Testis (tissue), 3 donors: Measurements from ENCODE around the gene PTPRG. TPM values are rescaled to one million over a fixed set of nuclear protein-coding genes. Genes with fewer than 3 reads are reported as not detected.

ENCODE experiments used
- DNase-seq: peaks from one replicate; pipeline ENCODE4 v3.0.0-alpha.2; 2019
- H3K27ac ChIP-seq, 2 donors: fragments of 200-600 bp; sonication (generic); one replicate each; pipeline ENCODE4 v1.5.1; 2019
- H3K27me3 ChIP-seq: fragments of 200-600 bp; sonication (generic); one replicate; pipeline ENCODE4 v1.5.1; 2019
- H3K36me3 ChIP-seq: fragments of 200-600 bp; sonication (generic); one replicate; pipeline ENCODE4 v1.5.1; 2017; ENCODE audit warnings: low read depth; ENCODE audit errors: missing control alignments
- H3K4me1 ChIP-seq: fragments of 200-600 bp; sonication (generic); one replicate; pipeline ENCODE4 v1.5.1; 2019
- H3K4me3 ChIP-seq, 2 donors: fragments of 200-600 bp; sonication (generic); one replicate each; pipeline ENCODE4 v1.5.1; 2017 to 2019
- H3K9me3 ChIP-seq: fragments of 200-600 bp; sonication (generic); one replicate; pipeline ENCODE4 v1.5.1; 2017
- POLR2A ChIP-seq: fragments of 450-650 bp; IDR thresholded peaks from one replicate; pipeline ENCODE4 v1.6.1; 2017; ENCODE audit warnings: antibody characterized with exemption, mild to moderate bottlenecking, moderate library complexity
- WGBS, 2 donors: methylation state at CpG; one replicate each; pipeline ENCODE4 v1.1.5; 2018; 5-methylcytosine and 5-hydroxymethylcytosine counted together
- intact Hi-C: fragments of 100-400 bp; cut with DNase I; formaldehyde crosslinking; loops from one replicate; pipeline ENCODE4 v1.15.1; 2023; ENCODE audit warnings: low total_unique reads
- polyA plus RNA-seq: library from polyadenylated mRNA; stranded (reverse); fragments of 350-450 nt; fragmentation: Illumina TruSeq; extraction: RNeasy Lipid Tissue Mini Kit (QIAGEN cat#74804); gene quantifications from one replicate; pipeline ENCODE4 v1.2.3, GENCODE V29; 2014; ENCODE audit warnings: low read depth, low replicate concordance; ENCODE audit not compliant: insufficient read depth
- total RNA-seq, 2 donors: library from RNA; depleted of rRNA; stranded (reverse); fragments of >200 nt; gene quantifications; one replicate each; pipeline ENCODE4 v1.2.3, GENCODE V29; 2016
- TF ChIP-seq, protein P1 (sequence below), 3 experiments: fragments of 450-650 bp in 2 of 3; fragments of 200-600 bp in 1 of 3; sonication (generic) in 1 of 3; IDR thresholded peaks; one replicate each; pipeline ENCODE4 v1.5.1; 2016 to 2019; ENCODE audit warnings: antibody characterized with exemption in 3 of 3, mild to moderate bottlenecking in 2 of 3, moderate library complexity in 1 of 3

Gene PTPRG
- total and polyA plus RNA-seq, 3 donors from 2014 or later = 26.3 to 107 (median 75.4) TPM

DNA sequence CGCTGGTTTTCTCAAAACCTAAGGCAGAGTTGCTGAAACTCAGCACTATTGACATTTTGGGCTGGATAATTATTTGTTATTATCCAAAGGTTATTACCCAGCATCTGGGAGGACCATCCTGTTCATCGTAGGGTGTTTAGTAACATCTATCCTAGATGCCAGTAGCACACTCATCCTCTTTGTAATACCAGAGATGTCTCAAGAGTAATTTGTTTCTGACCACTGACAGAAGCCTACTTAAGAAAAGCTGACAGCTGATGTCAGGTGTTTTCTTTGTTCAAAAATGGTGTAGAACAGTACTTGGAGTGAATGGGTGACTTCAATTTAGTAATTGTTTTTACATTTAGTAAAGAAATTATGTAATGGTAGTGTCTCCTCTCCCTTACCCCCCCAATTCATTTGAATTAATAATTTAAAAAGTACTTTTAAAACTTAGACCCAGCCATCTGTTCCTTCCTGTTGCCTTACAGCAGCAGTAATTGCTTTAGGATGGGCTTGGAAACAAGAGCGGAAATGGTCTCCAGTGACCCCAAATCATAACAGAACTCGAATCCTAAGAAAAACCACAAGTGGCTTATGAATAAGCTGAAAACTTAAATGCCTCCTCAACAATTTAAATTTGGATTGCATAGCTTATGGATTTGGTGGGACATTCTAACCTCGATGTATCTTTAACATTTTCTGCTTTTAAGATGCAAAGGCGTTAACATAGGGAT, 105.4 kb downstream of the PTPRG start:
- Histone ChIP-seq H3K27ac (no peak overlapping the region), H3K4me3 (no peak overlapping the region), H3K36me3 (no peaks in the 10 kb centered on the region), H3K4me1 (peaks cover 7% of the 10 kb centered on the region), H3K27me3 (no peaks in the 10 kb centered on the region), H3K9me3 (no peaks in the 10 kb centered on the region)
- DNase-seq = no peak
- TF ChIP-seq, protein P1, sequence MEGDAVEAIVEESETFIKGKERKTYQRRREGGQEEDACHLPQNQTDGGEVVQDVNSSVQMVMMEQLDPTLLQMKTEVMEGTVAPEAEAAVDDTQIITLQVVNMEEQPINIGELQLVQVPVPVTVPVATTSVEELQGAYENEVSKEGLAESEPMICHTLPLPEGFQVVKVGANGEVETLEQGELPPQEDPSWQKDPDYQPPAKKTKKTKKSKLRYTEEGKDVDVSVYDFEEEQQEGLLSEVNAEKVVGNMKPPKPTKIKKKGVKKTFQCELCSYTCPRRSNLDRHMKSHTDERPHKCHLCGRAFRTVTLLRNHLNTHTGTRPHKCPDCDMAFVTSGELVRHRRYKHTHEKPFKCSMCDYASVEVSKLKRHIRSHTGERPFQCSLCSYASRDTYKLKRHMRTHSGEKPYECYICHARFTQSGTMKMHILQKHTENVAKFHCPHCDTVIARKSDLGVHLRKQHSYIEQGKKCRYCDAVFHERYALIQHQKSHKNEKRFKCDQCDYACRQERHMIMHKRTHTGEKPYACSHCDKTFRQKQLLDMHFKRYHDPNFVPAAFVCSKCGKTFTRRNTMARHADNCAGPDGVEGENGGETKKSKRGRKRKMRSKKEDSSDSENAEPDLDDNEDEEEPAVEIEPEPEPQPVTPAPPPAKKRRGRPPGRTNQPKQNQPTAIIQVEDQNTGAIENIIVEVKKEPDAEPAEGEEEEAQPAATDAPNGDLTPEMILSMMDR (IDR thresholded peaks at IDR 0.05) = no peak
- TF ChIP-seq POLR2A = no peak
- 87 to 93% methylated on average over 6 of the region's 6 CpGs for WGBS, 2 donors
- intact Hi-C loops = no loop called here

- no peak overlapping the region for H3K4me3 ChIP-seq
- no peaks in the 10 kb centered on the region for H3K27me3 ChIP-seq
- H3K27ac ChIP-seq = no peak overlapping the region
- DNase-seq = no peak
- no peaks in the 10 kb centered on the region for H3K9me3 ChIP-seq
- intact Hi-C loops = no loop called here
- WGBS, 2 donors = 86% methylated on average over 6 of the region's 6 CpGs
- TF ChIP-seq, protein P1 (IDR thresholded peaks at IDR 0.05) = no peak
- TF ChIP-seq POLR2A = no peak
- peaks cover 7% of the 10 kb centered on the region for H3K4me1 ChIP-seq
- no peaks in the 10 kb centered on the region for H3K36me3 ChIP-seq
Measured at GRCh38 chr3:61667383-61667782, 106.0 kb downstream of the PTPRG start.

GRCh38 chr3:61667814-61668213, 106.4 kb downstream of the PTPRG start:
- TF ChIP-seq, protein P1 (IDR thresholded peaks at IDR 0.05) = no peak
- TF ChIP-seq POLR2A = no peak
- intact Hi-C loops = no loop called here
- DNase-seq = no peak
- no peak overlapping the region for H3K4me3 ChIP-seq
- no peak overlapping the region for H3K27ac ChIP-seq
- H3K36me3 ChIP-seq = no peaks in the 10 kb centered on the region
- no peaks in the 10 kb centered on the region for H3K9me3 ChIP-seq
- H3K27me3 ChIP-seq = no peaks in the 10 kb centered on the region
- H3K4me1 ChIP-seq = peaks cover 7% of the 10 kb centered on the region

- H3K27me3 ChIP-seq = no peaks in the 10 kb centered on the region
- WGBS, 2 donors = 60 to 63% methylated on average over 5 of the region's 5 CpGs
- H3K27ac ChIP-seq = no peak overlapping the region
- H3K4me3 ChIP-seq = no peak overlapping the region
- no peak for DNase-seq
- TF ChIP-seq, protein P1 (IDR thresholded peaks at IDR 0.05) = no peak
- TF ChIP-seq POLR2A = no peak
- H3K36me3 ChIP-seq = no peaks in the 10 kb centered on the region
- intact Hi-C loops = no loop called here
- no peaks in the 10 kb centered on the region for H3K9me3 ChIP-seq
- H3K4me1 ChIP-seq = peaks cover 7% of the 10 kb centered on the region
Measured at GRCh38 chr3:61668317-61668864, 107.0 kb downstream of the PTPRG start.

GRCh38 chr3:61669203-61669602, 107.8 kb downstream of the PTPRG start:
- WGBS, 2 donors = 81% methylated on average over 3 of the region's 3 CpGs
- peaks cover 7% of the 10 kb centered on the region for H3K4me1 ChIP-seq
- no peaks in the 10 kb centered on the region for H3K36me3 ChIP-seq
- DNase-seq = no peak
- H3K4me3 ChIP-seq = no peak overlapping the region
- no peak overlapping the region for H3K27ac ChIP-seq
- no peaks in the 10 kb centered on the region for H3K27me3 ChIP-seq
- no peaks in the 10 kb centered on the region for H3K9me3 ChIP-seq
- TF ChIP-seq, protein P1 (IDR thresholded peaks at IDR 0.05) = no peak
- TF ChIP-seq POLR2A = no peak
- intact Hi-C loops = no loop called here
